ENCODE measurements around the gene SH3TC2.

SH3TC2 gene

GRCh38 chr5:149017636-149018035, 45.2 kb downstream of the SH3TC2 start:
- CTCF ChIA-PET, result interaction anchor here (0.6 kb wide), 1 partner anchor 21 kb away, joined by 3 read pairs; no protein-coding TSS in a partner anchor
- POLR2A ChIA-PET, result no interaction called here
- TF ChIP-seq NFRKB (IDR thresholded peaks at IDR 0.05) (no peak), FOXM1 (IDR thresholded peaks at IDR 0.05; ENCODE audit: borderline replicate concordance) (no peak), FOXK2 (IDR thresholded peaks at IDR 0.05) (no peak), HDGF (IDR thresholded peaks at IDR 0.05; ENCODE audit: borderline replicate concordance) (no peak), L3MBTL2 (conservative IDR thresholded peaks at IDR 0.05) (no peak), ARNT (IDR thresholded peaks at IDR 0.05) (no peak), LEF1 (IDR thresholded peaks at IDR 0.05; ENCODE audit: borderline replicate concordance) (no peak), SUZ12 (IDR thresholded peaks at IDR 0.05) (no peak)
- DNase-seq (ENCODE audit: extremely low spot score), result no peak

GRCh38 chr5:149015561-149015960, 47.3 kb downstream of the SH3TC2 start:
- TF ChIP-seq ELF4 (IDR thresholded peaks at IDR 0.05) (no peak), CTBP1 (IDR thresholded peaks at IDR 0.05; ENCODE audit: borderline replicate concordance) (no peak), FOXK2 (IDR thresholded peaks at IDR 0.05) (no peak), LEF1 (IDR thresholded peaks at IDR 0.05; ENCODE audit: borderline replicate concordance) (no peak), ARNT (IDR thresholded peaks at IDR 0.05) (no peak), HDGF (IDR thresholded peaks at IDR 0.05; ENCODE audit: borderline replicate concordance) (no peak), SUZ12 (IDR thresholded peaks at IDR 0.05) (no peak), SP1 (IDR thresholded peaks at IDR 0.05) (no peak), NFRKB (IDR thresholded peaks at IDR 0.05) (no peak), FOXA1 (IDR thresholded peaks at IDR 0.05) (no peak), TARDBP (IDR thresholded peaks at IDR 0.05) (no peak), BHLHE40 (IDR thresholded peaks at IDR 0.05; ENCODE audit: borderline replicate concordance) (no peak), ZNF384 (IDR thresholded peaks at IDR 0.05) (no peak), L3MBTL2 (conservative IDR thresholded peaks at IDR 0.05) (no peak), FOXM1 (IDR thresholded peaks at IDR 0.05; ENCODE audit: borderline replicate concordance) (no peak)
- TF ChIP-seq, protein P1, sequence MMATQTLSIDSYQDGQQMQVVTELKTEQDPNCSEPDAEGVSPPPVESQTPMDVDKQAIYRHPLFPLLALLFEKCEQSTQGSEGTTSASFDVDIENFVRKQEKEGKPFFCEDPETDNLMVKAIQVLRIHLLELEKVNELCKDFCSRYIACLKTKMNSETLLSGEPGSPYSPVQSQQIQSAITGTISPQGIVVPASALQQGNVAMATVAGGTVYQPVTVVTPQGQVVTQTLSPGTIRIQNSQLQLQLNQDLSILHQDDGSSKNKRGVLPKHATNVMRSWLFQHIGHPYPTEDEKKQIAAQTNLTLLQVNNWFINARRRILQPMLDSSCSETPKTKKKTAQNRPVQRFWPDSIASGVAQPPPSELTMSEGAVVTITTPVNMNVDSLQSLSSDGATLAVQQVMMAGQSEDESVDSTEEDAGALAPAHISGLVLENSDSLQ (IDR thresholded peaks at IDR 0.05), result no peak
- POLR2A ChIA-PET, result no interaction called here
- DNase-seq (ENCODE audit: extremely low spot score), result no peak
- CTCF ChIA-PET, result no interaction called here

GRCh38 chr5:149015126-149015525, 47.7 kb downstream of the SH3TC2 start:
- ChIA-PET POLR2A (no interaction called here), CTCF (no interaction called here)
- no peak for DNase-seq (ENCODE audit: extremely low spot score)
- no peak for TF ChIP-seq HDGF (IDR thresholded peaks at IDR 0.05; ENCODE audit: borderline replicate concordance)
- TF ChIP-seq FOXA1 (IDR thresholded peaks at IDR 0.05), result no peak
- TF ChIP-seq NFRKB (IDR thresholded peaks at IDR 0.05), result no peak
- no peak for TF ChIP-seq BHLHE40 (IDR thresholded peaks at IDR 0.05; ENCODE audit: borderline replicate concordance)
- TF ChIP-seq, protein P1 (IDR thresholded peaks at IDR 0.05), result no peak
- no peak for TF ChIP-seq ELF4 (IDR thresholded peaks at IDR 0.05)
- no peak for TF ChIP-seq L3MBTL2 (conservative IDR thresholded peaks at IDR 0.05)
- TF ChIP-seq LEF1 (IDR thresholded peaks at IDR 0.05; ENCODE audit: borderline replicate concordance), result no peak
- TF ChIP-seq ZNF384 (IDR thresholded peaks at IDR 0.05), result no peak
- TF ChIP-seq CTBP1 (IDR thresholded peaks at IDR 0.05; ENCODE audit: borderline replicate concordance), result no peak
- no peak for TF ChIP-seq FOXM1 (IDR thresholded peaks at IDR 0.05; ENCODE audit: borderline replicate concordance)
- TF ChIP-seq ARNT (IDR thresholded peaks at IDR 0.05), result no peak
- no peak for TF ChIP-seq SUZ12 (IDR thresholded peaks at IDR 0.05)
- TF ChIP-seq SP1 (IDR thresholded peaks at IDR 0.05), result no peak
- no peak for TF ChIP-seq TARDBP (IDR thresholded peaks at IDR 0.05)
- TF ChIP-seq FOXK2 (IDR thresholded peaks at IDR 0.05), result no peak

DNA sequence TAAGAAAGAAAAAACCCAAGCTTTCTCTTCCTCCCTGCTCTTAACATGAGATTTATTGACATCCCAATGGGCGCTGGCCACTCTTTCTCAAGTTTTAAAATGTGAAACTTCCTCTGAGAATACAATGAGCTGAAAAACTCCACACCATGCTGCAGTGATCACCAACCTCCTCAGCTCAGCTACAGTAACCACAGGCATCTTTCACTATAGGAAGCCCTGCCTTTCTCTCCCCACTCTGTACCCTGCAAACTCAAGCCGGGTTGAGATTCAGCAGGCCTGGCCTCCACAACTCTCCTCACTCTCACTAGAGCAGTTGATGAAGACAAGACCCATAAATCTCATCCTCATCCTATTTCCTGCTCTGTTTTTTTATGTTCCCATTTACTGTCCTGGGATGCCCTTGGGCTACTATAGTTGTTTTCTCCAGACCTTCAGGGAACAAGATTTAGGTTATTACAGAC, 48.3 kb downstream of the SH3TC2 start:
- no peak for DNase-seq (ENCODE audit: extremely low spot score)
- CTCF ChIA-PET, result no interaction called here
- POLR2A ChIA-PET, result no interaction called here
- TF ChIP-seq FOXA1 (IDR thresholded peaks at IDR 0.05) (no peak), HDGF (IDR thresholded peaks at IDR 0.05; ENCODE audit: borderline replicate concordance) (no peak), SUZ12 (IDR thresholded peaks at IDR 0.05) (no peak), L3MBTL2 (conservative IDR thresholded peaks at IDR 0.05) (no peak), SP1 (IDR thresholded peaks at IDR 0.05) (no peak), ZNF384 (IDR thresholded peaks at IDR 0.05) (no peak), FOXK2 (IDR thresholded peaks at IDR 0.05) (no peak), ELF4 (IDR thresholded peaks at IDR 0.05) (no peak), FOXM1 (IDR thresholded peaks at IDR 0.05; ENCODE audit: borderline replicate concordance) (no peak), TARDBP (IDR thresholded peaks at IDR 0.05) (no peak), CTBP1 (IDR thresholded peaks at IDR 0.05; ENCODE audit: borderline replicate concordance) (no peak), LEF1 (IDR thresholded peaks at IDR 0.05; ENCODE audit: borderline replicate concordance) (no peak), BHLHE40 (IDR thresholded peaks at IDR 0.05; ENCODE audit: borderline replicate concordance) (no peak)
- TF ChIP-seq, protein P1 (IDR thresholded peaks at IDR 0.05), result no peak

- DNase-seq (ENCODE audit: extremely low spot score), result no peak
- POLR2A ChIA-PET, result no interaction called here
- CTCF ChIA-PET, result interaction anchor here (0.6 kb wide), 1 partner anchor 257 kb away, joined by 3 read pairs; no protein-coding TSS in a partner anchor
- TF ChIP-seq, protein P1 (IDR thresholded peaks at IDR 0.05), result no peak
- TF ChIP-seq L3MBTL2 (conservative IDR thresholded peaks at IDR 0.05), result no peak
- TF ChIP-seq SUZ12 (IDR thresholded peaks at IDR 0.05), result no peak
- TF ChIP-seq TARDBP (IDR thresholded peaks at IDR 0.05), result no peak
- TF ChIP-seq BHLHE40 (IDR thresholded peaks at IDR 0.05; ENCODE audit: borderline replicate concordance), result no peak
- TF ChIP-seq SP1 (IDR thresholded peaks at IDR 0.05), result no peak
- TF ChIP-seq ELF4 (IDR thresholded peaks at IDR 0.05), result no peak
- TF ChIP-seq NFRKB (IDR thresholded peaks at IDR 0.05), result no peak
- no peak for TF ChIP-seq LEF1 (IDR thresholded peaks at IDR 0.05; ENCODE audit: borderline replicate concordance)
- no peak for TF ChIP-seq ARNT (IDR thresholded peaks at IDR 0.05)
- TF ChIP-seq CTBP1 (IDR thresholded peaks at IDR 0.05; ENCODE audit: borderline replicate concordance), result no peak
- no peak for TF ChIP-seq HDGF (IDR thresholded peaks at IDR 0.05; ENCODE audit: borderline replicate concordance)
- no peak for TF ChIP-seq FOXM1 (IDR thresholded peaks at IDR 0.05; ENCODE audit: borderline replicate concordance)
- no peak for TF ChIP-seq ZNF384 (IDR thresholded peaks at IDR 0.05)
- no peak for TF ChIP-seq FOXK2 (IDR thresholded peaks at IDR 0.05)
- TF ChIP-seq FOXA1 (IDR thresholded peaks at IDR 0.05), result no peak
These were observed 49.1 kb downstream of the SH3TC2 start for GRCh38 chr5:149013796-149014195.

Data from HEK293T (cell line).